Adrenal gland (tissue), 12 donors: Measurements from ENCODE around the gene VWA8. TPM values are rescaled to one million over a fixed set of nuclear protein-coding genes. Genes with fewer than 3 reads are reported as not detected.

Experiments used
- DNase-seq, 7 donors: peaks; one replicate each; pipeline ENCODE4 v3.0.0-alpha.2; 2019 to 2020
- H3K27ac ChIP-seq, 5 donors: fragments of 200-600 bp; sonication (generic) in 4 of 5; 1 replicate in 3 of 5; 2 replicates in 2 of 5; pipeline versions ENCODE4 v1.5.1 to v1.8.0; 2016 to 2020; ENCODE audit warnings: mild to moderate bottlenecking in 1 of 5
- H3K27me3 ChIP-seq: fragments of 200-600 bp; 2 replicates; pipeline ENCODE4 v1.8.0; 2021
- H3K36me3 ChIP-seq, 2 donors: fragments of 200-600 bp; replicated peaks in 1 of 2; 1 replicate in 1 of 2; 2 replicates in 1 of 2; pipeline versions ENCODE4 v1.5.1 to v1.8.0; 2018 to 2022
- H3K4me1 ChIP-seq, 2 donors: fragments of 200-600 bp; replicated peaks in 1 of 2; 1 replicate in 1 of 2; 2 replicates in 1 of 2; pipeline versions ENCODE4 v1.5.1 to v1.8.0; 2018 to 2021
- H3K4me3 ChIP-seq, 4 donors: fragments of 200-600 bp; sonication (generic) in 3 of 4; one replicate each; pipeline ENCODE4 v1.5.1; 2016 to 2018
- H3K9me3 ChIP-seq, 3 donors: fragments of 200-600 bp; sonication (generic) in 1 of 3; replicated peaks in 1 of 3; 1 replicate in 2 of 3; 2 replicates in 1 of 3; pipeline versions ENCODE4 v1.5.1 to v1.8.0; 2016 to 2021
- CTCF ChIP-seq, 6 experiments: fragments of 450-650 bp in 4 of 6; fragments of 200-600 bp in 2 of 6; sonication (generic) in 1 of 6; IDR thresholded peaks; 1 replicate in 5 of 6; 2 replicates in 1 of 6; pipeline versions ENCODE4 v1.5.1 to v1.8.0; 2016 to 2021; ENCODE audit warnings: antibody characterized with exemption in 6 of 6, mild to moderate bottlenecking in 2 of 6, moderate library complexity in 1 of 6
- POLR2A ChIP-seq, 2 donors: fragments of 450-650 bp; IDR thresholded peaks; one replicate each; pipeline ENCODE4 v1.6.1; 2017; ENCODE audit warnings: antibody characterized with exemption in 2 of 2, mild to moderate bottlenecking in 2 of 2, moderate library complexity in 1 of 2
- WGBS, 4 donors: extraction: QIAGEN DNeasy Blood & Tissue Kit in 2 of 4; methylation state at CpG; one replicate each; pipeline versions ENCODE4 v1.1.5 to v1.1.7; 2013 to 2017; 5-methylcytosine and 5-hydroxymethylcytosine counted together
- intact Hi-C, 2 donors: fragments of 100-400 bp; cut with DNase I; formaldehyde crosslinking; loops; one replicate each; pipeline versions ENCODE4 v1.14.1 to v1.15.0; 2022 to 2023
- polyA plus RNA-seq, 3 donors: library from polyadenylated mRNA; stranded (reverse); fragments of 200-250 nt in 2 of 3; fragments of 350-450 nt in 1 of 3; fragmentation: Illumina TruSeq in 1 of 3; extraction: RNeasy Lipid Tissue Mini Kit (QIAGEN cat#74804) in 1 of 3; gene quantifications; one replicate each; pipeline ENCODE4 v1.2.3, GENCODE V29; 2013 to 2014
- total RNA-seq, 9 donors: library from RNA; depleted of rRNA in 4 of 9; stranded (reverse); fragments of >200 nt in 4 of 9; fragments of 120-200 nt in 1 of 9; fragmentation: NEBNext Ultra II Directional in 1 of 9; extraction: Animal tissue kit (Norgen Biotek cat#: 25700) in 1 of 9; gene quantifications; one replicate each; pipeline versions ENCODE4 v1.1.0 to v1.2.4, GENCODE V29; 2013 to 2023
- donor health status: healthy with polysubstance abuse.
- donor health status: Bipolar disorder and iron deficiency.
- donor health status: DM: yes; HTN: yes; CAD: no.
- donor health status: DM: no; HTN: no; CAD: no.
- donor health status: DM: no; HTN: no; CAD: no.
- donor health status: DM: yes; HTN: yes; CAD: no.

The VWA8 gene
- total and polyA plus RNA-seq, 12 donors, result 8.1 to 45.4 (median 31.4) TPM

GRCh38 chr13:41606646-41607045, 354.3 kb downstream of the VWA8 start:
- intact Hi-C loops, result no loop called here
- H3K27ac ChIP-seq, result no peak overlapping the region
- no peaks in the 10 kb centered on the region for H3K27me3 ChIP-seq
- no peak overlapping the region for H3K4me3 ChIP-seq
- WGBS, 4 donors, result 96 to 98% (median 97%) methylated on average over 2 of the region's 2 CpGs
- TF ChIP-seq CTCF (IDR thresholded peaks at IDR 0.05) (no peak), POLR2A (IDR thresholded peaks at IDR 0.05) (no peak)
- H3K4me1 ChIP-seq, result no peaks in the 10 kb centered on the region
- no peak for DNase-seq
- H3K36me3 ChIP-seq, result peaks cover 0 to 6% of the 10 kb centered on the region in 2 donors
- H3K9me3 ChIP-seq, result no peaks in the 10 kb centered on the region

GRCh38 chr13:41605319-41606285, 355.3 kb downstream of the VWA8 start:
- Histone ChIP-seq H3K36me3 (no peaks in the 10 kb centered on the region), H3K9me3 (no peaks in the 10 kb centered on the region), H3K4me1 (no peaks in the 10 kb centered on the region), H3K27ac (no peak overlapping the region), H3K27me3 (no peaks in the 10 kb centered on the region), H3K4me3 (no peak overlapping the region)
- intact Hi-C loops, result no loop called here
- TF ChIP-seq POLR2A (IDR thresholded peaks at IDR 0.05) (no peak), CTCF (IDR thresholded peaks at IDR 0.05) (no peak)
- DNase-seq, result no peak
- WGBS, 4 donors, result 92 to 95% (median 92%) methylated on average over 5 of the region's 5 CpGs

GRCh38 chr13:41603917-41604316, 357.0 kb downstream of the VWA8 start:
- TF ChIP-seq CTCF (IDR thresholded peaks at IDR 0.05) (no peak), POLR2A (IDR thresholded peaks at IDR 0.05) (no peak)
- Histone ChIP-seq H3K4me1 (no peaks in the 10 kb centered on the region), H3K27me3 (no peaks in the 10 kb centered on the region), H3K36me3 (no peaks in the 10 kb centered on the region), H3K27ac (no peak overlapping the region), H3K9me3 (no peaks in the 10 kb centered on the region), H3K4me3 (no peak overlapping the region)
- intact Hi-C loops, result no loop called here
- WGBS, 4 donors, result 60 to 100% (median 73%) methylated on average over 1 of the region's 1 CpG
- DNase-seq, result peak in 6 of 7 donors; percentile 28 to 58 (median 44)

GRCh38 chr13:41601718-41602445, 359.0 kb downstream of the VWA8 start:
- intact Hi-C loops, result no loop called here
- Histone ChIP-seq H3K4me3 (no peak overlapping the region), H3K4me1 (no peaks in the 10 kb centered on the region), H3K27ac (no peak overlapping the region), H3K27me3 (no peaks in the 10 kb centered on the region), H3K9me3 (no peaks in the 10 kb centered on the region), H3K36me3 (no peaks in the 10 kb centered on the region)
- DNase-seq, result no peak
- 94 to 97% (median 96%) methylated on average over 7 of the region's 7 CpGs for WGBS, 4 donors
- TF ChIP-seq CTCF (IDR thresholded peaks at IDR 0.05) (no peak), POLR2A (IDR thresholded peaks at IDR 0.05) (no peak)
